Stimulated activated memory B cell treated with anti-CD40 and anti-IgM and Interleukin-4, amounts not matched to agents 10 μg/mL and 1 μg/mL and 100 μg/mL, for 72 hours (primary cell): ENCODE results near the gene OST4.

Experiments
- ATAC-seq: fragments of 150-1000 bp; cut with Tn5 transposase; 2 replicates; pipeline ENCODE4 v1.10.0; 2021
- H3K27ac Mint-ChIP-seq: one replicate; pipeline ENCODE4 v1.8.0; 2022; ENCODE audit warnings: mild to moderate bottlenecking, mixed read lengths
- H3K27me3 Mint-ChIP-seq: one replicate; pipeline ENCODE4 v1.8.0; 2022; ENCODE audit warnings: mixed read lengths
- H3K36me3 Mint-ChIP-seq: one replicate; pipeline ENCODE4 v1.8.0; 2022; ENCODE audit warnings: mixed read lengths
- H3K4me1 Mint-ChIP-seq: one replicate; pipeline ENCODE4 v1.8.0; 2022; ENCODE audit warnings: mixed read lengths
- H3K4me3 Mint-ChIP-seq: one replicate; pipeline ENCODE4 v1.8.0; 2022; ENCODE audit warnings: mild to moderate bottlenecking, moderate library complexity, mixed read lengths
- H3K9me3 Mint-ChIP-seq: one replicate; pipeline ENCODE4 v1.8.0; 2022; ENCODE audit warnings: mixed read lengths

The OST4 gene

DNA sequence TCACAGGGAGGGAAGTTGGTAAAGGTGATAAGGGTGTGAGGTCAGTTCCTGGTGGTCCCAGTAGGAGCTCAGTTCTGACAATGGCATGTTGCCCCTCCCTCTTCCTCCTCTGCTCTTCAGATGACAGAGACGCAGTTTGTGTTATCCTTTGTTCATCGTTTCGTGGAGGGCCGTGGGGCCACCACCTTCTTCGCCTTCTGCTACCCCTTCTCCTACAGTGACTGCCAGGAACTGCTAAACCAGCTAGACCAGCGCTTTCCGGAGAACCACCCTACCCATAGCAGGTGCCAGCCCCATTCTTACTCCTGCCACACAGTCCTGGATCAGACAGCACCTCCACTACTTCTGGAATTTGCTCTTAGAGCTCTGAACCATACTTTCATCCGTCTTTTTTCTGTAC lies 17.7 kb downstream of the OST4 start:
- Mint-ChIP-seq H3K27ac (no peak overlapping the region), H3K4me1 (peaks cover 29% of the 10 kb centered on the region), H3K36me3 (peaks cover 21% of the 10 kb centered on the region), H3K9me3 (no peaks in the 10 kb centered on the region), H3K4me3 (no peak overlapping the region), H3K27me3 (peaks cover 9% of the 10 kb centered on the region)
- ATAC-seq = no peak

DNA sequence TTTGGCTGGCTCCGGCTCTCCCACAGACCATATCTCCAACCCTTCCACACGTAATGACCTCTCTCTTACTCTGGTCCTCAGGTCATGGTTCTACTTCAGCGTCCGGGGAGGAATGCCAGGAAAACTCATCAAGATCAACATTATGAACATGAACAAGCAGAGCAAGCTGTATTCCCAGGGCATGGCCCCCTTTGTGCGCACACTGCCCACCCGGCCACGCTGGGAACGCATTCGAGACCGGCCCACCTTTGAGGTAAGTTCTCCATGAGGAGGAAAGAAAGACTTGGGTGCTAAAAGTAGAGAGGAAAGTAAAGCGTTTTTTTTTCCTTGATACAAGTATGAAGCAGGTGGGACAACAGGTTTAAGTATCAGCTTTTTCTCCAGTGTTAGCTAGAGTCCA lies 18.1 kb downstream of the OST4 start:
- Mint-ChIP-seq H3K36me3 (peaks cover 21% of the 10 kb centered on the region), H3K27me3 (peaks cover 9% of the 10 kb centered on the region), H3K4me1 (peaks cover 29% of the 10 kb centered on the region), H3K9me3 (no peaks in the 10 kb centered on the region), H3K4me3 (peak overlapping the region; percentile 35), H3K27ac (peak overlapping the region; percentile 91)
- ATAC-seq = no peak

DNA sequence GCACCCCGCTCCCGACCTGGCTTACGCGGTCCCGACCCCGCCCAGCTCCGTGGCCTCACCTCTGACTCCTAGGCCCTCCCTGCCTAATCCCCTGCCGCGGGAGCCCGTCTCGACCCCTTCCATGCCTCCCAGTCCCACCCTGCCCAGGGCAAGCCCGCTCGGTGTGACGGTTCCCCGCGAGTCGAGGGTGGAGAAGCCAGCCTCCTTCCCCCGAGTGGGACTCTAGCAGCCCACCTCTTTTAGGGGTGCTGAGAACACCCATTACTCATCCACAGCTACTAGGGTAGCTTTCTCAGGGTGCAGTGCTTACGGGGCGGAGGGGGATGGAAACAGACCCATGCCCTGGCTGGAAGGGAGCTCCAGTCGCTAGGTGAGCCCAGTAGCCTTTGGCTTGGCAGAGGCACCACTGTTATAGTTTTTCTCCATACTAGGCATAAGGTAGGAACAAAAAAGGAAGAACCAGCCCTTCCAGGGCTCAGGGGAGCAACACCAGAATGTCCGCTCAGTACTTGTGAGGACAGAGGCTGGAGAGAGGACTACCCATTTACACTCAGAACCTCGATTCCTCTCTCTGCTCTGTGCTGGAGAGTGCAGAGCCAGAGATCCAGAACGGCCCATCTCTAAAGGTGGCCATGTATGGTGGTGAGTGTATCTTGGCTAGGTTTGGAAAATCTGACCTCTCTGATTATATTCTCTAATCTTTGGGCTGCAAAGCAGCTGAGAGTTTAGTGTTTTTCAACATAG lies 19.4 kb downstream of the OST4 start:
- Mint-ChIP-seq H3K9me3 (no peaks in the 10 kb centered on the region), H3K4me3 (peak overlapping the region; percentile 87), H3K27me3 (peaks cover 9% of the 10 kb centered on the region), H3K27ac (peak overlapping the region; percentile 91), H3K36me3 (peaks cover 21% of the 10 kb centered on the region), H3K4me1 (peaks cover 35% of the 10 kb centered on the region)
- ATAC-seq = no peak

DNA sequence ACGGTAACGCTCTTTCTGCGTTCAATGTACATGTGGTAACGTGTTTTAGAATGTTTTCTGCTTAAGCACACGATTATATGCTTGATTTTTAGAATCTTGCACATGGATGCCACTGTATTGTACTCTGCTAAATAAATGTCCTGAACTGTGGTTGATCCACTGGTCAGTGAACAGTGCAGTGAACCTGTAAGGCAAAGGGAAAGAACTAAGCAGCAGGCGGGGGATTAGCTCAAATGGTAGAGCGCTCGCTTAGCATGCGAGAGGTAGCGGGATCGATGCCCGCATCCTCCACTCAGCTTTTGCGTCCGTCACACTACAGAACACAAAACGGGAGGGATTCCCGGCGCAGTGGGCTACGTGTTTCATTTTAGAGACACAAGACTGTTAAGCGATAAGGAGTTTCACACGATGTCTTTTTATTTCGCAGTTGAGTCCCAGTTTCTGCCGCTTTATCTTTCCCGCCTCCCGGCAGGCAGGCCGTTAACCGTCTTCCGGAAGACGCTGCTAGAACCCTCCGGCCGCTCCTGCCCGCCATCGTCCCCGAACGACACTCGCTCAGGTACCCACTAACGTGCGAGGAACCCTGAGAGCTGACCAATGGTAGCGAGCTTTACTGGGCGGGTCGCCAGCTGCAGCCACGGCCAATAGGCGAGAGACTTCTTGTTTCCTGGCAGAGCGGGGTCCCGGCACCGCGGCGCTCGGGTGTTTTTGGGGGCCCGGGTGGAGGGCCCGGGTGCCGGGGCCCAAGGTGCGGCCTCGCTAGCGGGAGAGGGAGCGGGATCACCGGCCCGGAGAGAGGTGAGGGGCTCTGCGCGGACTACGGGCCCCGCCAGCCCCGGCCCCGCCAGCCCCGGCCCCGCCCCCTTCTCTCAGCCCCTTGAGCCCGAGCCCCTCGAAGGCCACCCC lies 20.2 kb downstream of the OST4 start, which contains the start of gene AGBL5:
Gene AGBL5 (plus strand): TSS at position 673 of the 906 bp plus-strand sequence. CDS start 1,291 bp downstream, outside the sequence.
- H3K27ac Mint-ChIP-seq = peak within 1 kb of the TSS; percentile 91
- ATAC-seq = peak; percentile 91
- H3K4me3 Mint-ChIP-seq = peak within 1 kb of the TSS; percentile 87
- H3K9me3 Mint-ChIP-seq = no peaks in the 10 kb centered on the region
- H3K27me3 Mint-ChIP-seq = peaks cover 9% of the 10 kb centered on the region
- peaks cover 21% of the 10 kb centered on the region for H3K36me3 Mint-ChIP-seq
- H3K4me1 Mint-ChIP-seq = peaks cover 35% of the 10 kb centered on the region

DNA sequence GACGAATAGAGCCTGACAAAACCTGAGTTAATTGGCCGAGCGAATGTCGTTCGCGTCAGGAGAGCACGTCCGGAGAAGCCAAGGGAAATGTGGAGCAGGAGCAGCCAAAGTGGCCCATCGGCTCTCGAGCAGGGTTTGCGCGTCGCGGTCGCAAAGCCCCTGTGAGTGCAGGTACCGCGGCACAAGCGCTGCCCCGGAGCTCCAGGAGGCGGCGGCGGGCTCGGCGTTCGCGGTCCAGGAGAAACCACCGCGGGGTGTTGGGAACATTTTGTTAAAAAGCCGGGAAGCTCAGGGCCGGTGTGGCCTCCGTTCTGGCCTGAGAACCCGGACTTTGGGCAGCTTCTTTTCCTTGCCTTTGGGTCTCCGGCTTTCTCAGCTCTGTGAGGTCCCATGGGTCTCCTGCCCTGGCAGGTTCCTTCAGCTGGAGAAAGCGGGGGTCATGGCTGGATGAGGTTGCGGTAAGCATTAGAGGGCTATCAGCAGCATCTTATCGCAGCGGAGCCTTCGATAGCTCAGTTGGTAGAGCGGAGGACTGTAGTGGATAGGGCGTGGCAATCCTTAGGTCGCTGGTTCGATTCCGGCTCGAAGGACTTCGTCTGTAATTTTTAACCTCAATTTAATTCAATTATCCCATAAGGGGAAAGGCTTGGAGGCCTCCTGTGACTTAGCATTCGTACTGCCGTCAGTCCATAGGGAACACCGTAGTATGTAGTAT lies 21.0 kb downstream of the OST4 start:
- peaks cover 16% of the 10 kb centered on the region for H3K36me3 Mint-ChIP-seq
- peak; percentile 85 for ATAC-seq
- peak overlapping the region; percentile 87 for H3K4me3 Mint-ChIP-seq
- peak overlapping the region; percentile 91 for H3K27ac Mint-ChIP-seq
- H3K9me3 Mint-ChIP-seq = no peaks in the 10 kb centered on the region
- H3K4me1 Mint-ChIP-seq = peaks cover 35% of the 10 kb centered on the region
- H3K27me3 Mint-ChIP-seq = peaks cover 9% of the 10 kb centered on the region

DNA sequence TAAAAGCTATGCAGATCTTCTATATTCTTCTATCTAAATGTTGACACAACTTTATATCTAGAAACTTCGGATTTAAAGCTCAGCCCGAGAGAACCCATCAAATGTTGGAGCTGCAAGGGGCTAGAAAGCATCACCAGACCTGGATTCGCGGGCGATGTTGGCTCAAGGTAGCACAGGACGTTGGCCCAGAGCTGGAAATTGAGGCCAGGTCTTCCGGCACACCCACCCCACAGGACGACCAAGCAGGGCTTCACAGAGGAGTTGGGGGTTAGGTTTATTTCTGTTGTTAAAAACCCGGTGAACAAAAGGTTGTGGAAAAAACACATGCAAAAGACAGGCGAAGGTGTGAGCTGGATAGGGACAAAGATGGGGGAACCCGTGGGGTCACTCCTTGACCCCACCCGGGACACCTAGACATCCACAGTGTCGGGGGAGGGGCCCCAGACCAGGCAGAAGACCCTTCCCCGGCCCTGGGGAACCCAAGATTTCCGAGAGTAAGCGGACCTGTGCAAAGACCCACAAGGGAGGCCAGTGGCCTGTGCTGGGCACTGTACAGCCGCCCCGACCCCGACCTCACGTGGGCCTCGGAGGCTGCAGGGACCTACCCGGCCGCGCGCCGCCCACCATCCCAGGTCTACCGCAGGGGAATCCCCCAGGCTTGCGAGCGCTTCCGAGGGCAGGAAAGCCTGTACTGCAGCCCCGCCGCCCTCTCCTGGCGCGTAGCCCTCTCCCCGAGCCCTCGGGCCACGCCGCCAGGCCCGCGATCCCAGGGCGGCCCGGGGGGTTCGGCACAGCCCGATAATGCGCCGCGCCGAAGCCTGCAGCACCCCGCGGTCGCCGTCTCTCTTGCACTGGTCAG lies 21.8 kb downstream of the OST4 start:
- peaks cover 8% of the 10 kb centered on the region for H3K36me3 Mint-ChIP-seq
- peaks cover 35% of the 10 kb centered on the region for H3K4me1 Mint-ChIP-seq
- peak overlapping the region; percentile 91 for H3K27ac Mint-ChIP-seq
- no peaks in the 10 kb centered on the region for H3K9me3 Mint-ChIP-seq
- peak; percentile 32 for ATAC-seq
- peak overlapping the region; percentile 87 for H3K4me3 Mint-ChIP-seq
- H3K27me3 Mint-ChIP-seq = peaks cover 9% of the 10 kb centered on the region

DNA sequence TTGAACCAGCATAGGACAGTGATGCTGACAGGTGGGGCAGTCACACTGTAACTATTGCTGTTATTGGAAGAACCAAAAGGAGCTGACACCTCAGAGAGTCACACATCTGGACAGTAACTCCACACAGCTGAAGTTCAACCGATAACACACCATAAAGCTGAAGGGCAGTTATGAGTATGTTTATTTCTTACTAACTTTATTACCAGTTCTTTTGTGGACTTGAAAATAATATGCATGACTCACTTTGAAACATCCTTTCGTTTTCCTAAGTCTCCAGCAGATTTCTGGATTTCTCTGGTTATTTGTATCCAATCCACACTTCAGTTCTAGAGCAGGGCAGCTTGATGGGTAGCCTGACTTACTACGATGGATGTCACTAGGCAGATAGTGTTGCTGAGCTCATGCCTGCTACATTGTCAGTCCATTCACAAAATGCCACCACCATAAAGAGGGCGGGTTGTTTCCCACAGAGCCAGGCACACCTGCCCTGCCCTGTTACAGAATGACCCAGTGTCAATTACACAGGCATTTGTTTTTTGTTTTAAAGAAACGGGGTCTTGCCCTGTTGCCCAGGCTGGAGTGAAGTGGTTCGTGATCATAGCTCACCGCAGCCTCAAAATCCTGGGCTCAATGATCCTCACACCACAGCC lies 28.3 kb downstream of the OST4 start:
- ATAC-seq = no peak
- Mint-ChIP-seq H3K36me3 (peaks cover 32% of the 10 kb centered on the region), H3K27ac (peak overlapping the region; percentile 89), H3K4me3 (no peak overlapping the region), H3K27me3 (no peaks in the 10 kb centered on the region), H3K4me1 (peaks cover 41% of the 10 kb centered on the region), H3K9me3 (no peaks in the 10 kb centered on the region)

DNA sequence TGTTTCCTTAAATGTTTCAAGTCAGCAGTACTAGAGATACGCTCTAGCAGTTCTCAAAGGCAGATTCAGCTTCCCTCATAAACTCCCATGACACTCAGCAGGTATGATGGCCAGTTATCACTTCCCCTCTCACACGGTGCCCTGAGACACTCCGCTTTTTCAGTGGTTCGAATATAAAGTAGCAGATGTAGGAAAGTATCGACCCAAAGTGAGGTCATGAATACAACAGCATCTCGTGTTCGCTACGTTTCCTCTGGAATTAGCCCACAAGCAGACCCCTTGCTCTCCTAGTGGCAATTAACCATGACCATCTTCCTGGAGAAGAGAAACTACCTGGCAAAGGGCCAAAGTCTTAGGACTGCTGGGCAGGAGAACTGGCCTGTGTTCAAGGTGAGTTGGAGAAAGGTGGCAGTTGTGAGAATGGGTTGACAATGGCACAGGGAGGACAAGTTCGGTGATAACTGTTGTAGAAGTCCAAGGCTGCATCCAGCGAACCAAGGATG lies 29.2 kb downstream of the OST4 start:
- peaks cover 35% of the 10 kb centered on the region for H3K4me1 Mint-ChIP-seq
- peak overlapping the region; percentile 53 for H3K4me3 Mint-ChIP-seq
- peak; percentile 100 for ATAC-seq
- H3K27me3 Mint-ChIP-seq = no peaks in the 10 kb centered on the region
- peaks cover 41% of the 10 kb centered on the region for H3K36me3 Mint-ChIP-seq
- H3K9me3 Mint-ChIP-seq = no peaks in the 10 kb centered on the region
- H3K27ac Mint-ChIP-seq = peak overlapping the region; percentile 89

DNA sequence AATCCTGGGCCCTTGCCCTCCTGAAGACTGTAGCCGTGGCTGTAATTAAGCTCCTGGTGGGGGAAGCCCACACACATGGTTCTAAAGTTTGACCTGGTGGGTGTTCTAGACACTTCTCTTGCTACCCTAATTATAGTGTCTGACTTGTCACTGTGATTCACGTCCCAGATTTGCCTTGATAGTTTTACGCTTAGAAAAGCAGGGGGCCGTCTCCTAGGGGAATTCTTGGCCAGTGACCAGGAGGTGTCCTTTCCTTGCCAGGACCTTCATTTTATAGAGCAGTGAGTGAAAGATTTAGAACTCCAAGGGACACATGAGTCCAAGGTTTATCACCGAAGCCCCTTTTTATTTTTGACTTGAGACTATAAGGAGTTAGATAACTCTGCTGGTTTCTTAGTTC lies 29.7 kb downstream of the OST4 start:
- no peaks in the 10 kb centered on the region for H3K9me3 Mint-ChIP-seq
- peak; percentile 72 for ATAC-seq
- H3K27ac Mint-ChIP-seq = peak overlapping the region; percentile 89
- H3K4me3 Mint-ChIP-seq = peak overlapping the region; percentile 42
- H3K4me1 Mint-ChIP-seq = peaks cover 35% of the 10 kb centered on the region
- H3K27me3 Mint-ChIP-seq = no peaks in the 10 kb centered on the region
- peaks cover 46% of the 10 kb centered on the region for H3K36me3 Mint-ChIP-seq

DNA sequence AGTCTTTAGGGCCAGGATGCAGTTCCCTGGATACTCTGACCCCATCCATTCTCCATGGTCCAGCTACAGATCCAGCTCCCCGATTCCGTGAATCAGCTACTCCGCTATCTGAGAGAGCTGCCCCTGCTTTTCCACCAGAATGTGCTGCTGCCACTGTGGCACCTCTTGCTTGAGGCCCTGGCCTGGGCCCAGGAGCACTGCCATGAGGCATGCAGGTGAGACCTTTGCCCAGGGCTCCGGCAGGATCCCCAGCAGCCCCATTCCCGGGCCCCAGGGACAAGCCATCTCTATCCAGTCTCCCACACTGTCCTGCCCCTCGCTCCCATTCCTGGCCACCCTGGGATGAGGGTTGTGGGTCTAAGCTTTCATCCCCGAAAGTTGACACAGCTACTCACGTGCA lies 31.2 kb downstream of the OST4 start:
- Mint-ChIP-seq H3K4me1 (peaks cover 41% of the 10 kb centered on the region), H3K36me3 (peaks cover 59% of the 10 kb centered on the region), H3K9me3 (no peaks in the 10 kb centered on the region), H3K27ac (peak overlapping the region; percentile 89), H3K27me3 (no peaks in the 10 kb centered on the region), H3K4me3 (no peak overlapping the region)
- no peak for ATAC-seq

DNA sequence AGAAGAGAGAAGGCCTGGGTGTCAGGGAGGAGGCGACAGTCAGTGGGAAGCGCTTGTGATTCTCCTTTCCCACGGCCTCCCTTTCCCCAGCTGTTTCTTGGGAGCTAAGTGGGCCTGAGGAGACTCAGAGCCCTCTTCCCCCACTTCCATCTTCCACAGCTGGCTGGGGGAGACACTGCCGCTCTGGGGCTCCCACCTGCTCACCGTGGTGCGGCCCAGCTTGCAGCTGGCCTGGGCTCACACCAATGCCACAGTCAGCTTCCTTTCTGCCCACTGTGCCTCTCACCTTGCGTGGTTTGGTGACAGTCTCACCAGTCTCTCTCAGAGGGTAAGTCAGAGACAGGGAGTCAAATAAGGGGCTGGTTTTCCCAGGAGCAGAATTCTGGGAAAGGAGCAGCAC lies 31.6 kb downstream of the OST4 start:
- peaks cover 63% of the 10 kb centered on the region for H3K36me3 Mint-ChIP-seq
- H3K9me3 Mint-ChIP-seq = no peaks in the 10 kb centered on the region
- peaks cover 45% of the 10 kb centered on the region for H3K4me1 Mint-ChIP-seq
- H3K4me3 Mint-ChIP-seq = no peak overlapping the region
- no peaks in the 10 kb centered on the region for H3K27me3 Mint-ChIP-seq
- H3K27ac Mint-ChIP-seq = peak overlapping the region; percentile 89
- ATAC-seq = no peak

DNA sequence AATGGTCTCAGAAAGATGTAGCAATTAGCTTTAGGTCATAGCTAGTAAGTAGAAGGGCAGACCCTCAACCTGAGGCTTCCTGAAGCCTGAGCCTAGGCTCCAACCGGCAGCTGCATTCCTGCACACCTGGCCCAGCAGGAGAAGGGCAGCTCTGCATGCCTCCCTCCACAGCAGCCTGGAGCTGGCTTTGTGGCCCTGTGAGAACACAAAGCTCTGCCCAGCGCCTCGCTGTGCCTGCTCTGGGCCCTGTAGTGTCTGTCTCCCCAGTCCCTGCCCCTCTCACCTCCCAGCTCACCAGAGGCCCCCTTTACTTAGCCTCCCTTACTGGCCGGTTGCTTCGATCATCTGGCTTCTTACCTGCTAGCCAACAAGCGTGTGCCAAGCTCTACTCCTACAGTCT lies 32.0 kb downstream of the OST4 start:
- Mint-ChIP-seq H3K9me3 (no peaks in the 10 kb centered on the region), H3K27ac (peak overlapping the region; percentile 89), H3K27me3 (no peaks in the 10 kb centered on the region), H3K36me3 (peaks cover 65% of the 10 kb centered on the region), H3K4me1 (peaks cover 49% of the 10 kb centered on the region), H3K4me3 (no peak overlapping the region)
- no peak for ATAC-seq

DNA sequence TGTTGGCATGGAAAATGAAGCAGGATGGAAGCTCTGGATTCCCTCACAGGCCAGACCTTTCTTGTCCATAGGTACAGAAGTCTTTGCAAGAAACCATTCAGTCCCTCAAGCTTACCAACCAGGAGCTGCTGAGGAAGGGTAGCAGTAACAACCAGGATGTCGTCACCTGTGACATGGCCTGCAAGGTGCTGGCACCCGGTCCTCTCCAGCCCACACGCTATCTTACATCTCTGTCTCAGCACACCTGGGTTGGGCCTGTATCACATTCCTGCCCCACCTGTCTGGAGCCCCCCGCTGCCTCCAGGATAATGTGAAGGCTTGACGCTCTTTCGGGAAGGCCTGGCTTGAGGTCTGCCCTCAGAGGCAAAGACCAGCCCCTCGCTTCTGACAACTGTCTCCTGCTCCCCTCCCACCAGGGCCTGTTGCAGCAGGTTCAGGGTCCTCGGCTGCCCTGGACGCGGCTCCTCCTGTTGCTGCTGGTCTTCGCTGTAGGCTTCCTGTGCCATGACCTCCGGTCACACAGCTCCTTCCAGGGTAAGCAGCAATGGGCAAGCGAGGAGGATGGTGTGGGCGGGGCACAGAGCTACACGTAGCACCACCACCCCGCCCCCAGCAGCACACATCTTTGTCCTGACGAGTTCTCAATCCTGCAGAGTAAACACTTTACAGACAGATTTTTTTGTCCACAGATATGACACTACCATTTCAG lies 32.7 kb downstream of the OST4 start:
- Mint-ChIP-seq H3K4me1 (peaks cover 56% of the 10 kb centered on the region), H3K4me3 (no peak overlapping the region), H3K9me3 (no peaks in the 10 kb centered on the region), H3K27me3 (no peaks in the 10 kb centered on the region), H3K27ac (no peak overlapping the region), H3K36me3 (peaks cover 71% of the 10 kb centered on the region)
- ATAC-seq = no peak
